Testis (tissue), 2 donors: ENCODE results near the gene SCUBE3.

Experiments used
- CTCF ChIP-seq, 3 experiments: fragments of 450-650 bp in 2 of 3; fragments of 200-600 bp in 1 of 3; sonication (generic) in 1 of 3; IDR thresholded peaks; one replicate each; pipeline ENCODE4 v1.5.1; 2016 to 2019; ENCODE audit warnings: antibody characterized with exemption in 3 of 3, mild to moderate bottlenecking in 2 of 3, moderate library complexity in 1 of 3
- POLR2A ChIP-seq: fragments of 450-650 bp; IDR thresholded peaks from one replicate; pipeline ENCODE4 v1.6.1; 2017; ENCODE audit warnings: antibody characterized with exemption, mild to moderate bottlenecking, moderate library complexity

- TF ChIP-seq CTCF (IDR thresholded peaks at IDR 0.05): no peak
- no peak for TF ChIP-seq POLR2A
Measured at GRCh38 chr6:35183935-35184334, 29.8 kb upstream of the SCUBE3 start.
